MM.1S (cell line): ENCODE data around the gene MYLK.

ENCODE experiments used
- CTCF ChIP-seq: fragments of 300-600 bp; sonication (generic); IDR thresholded peaks from 2 replicates; pipeline ENCODE4 v1.5.1; 2016; ENCODE audit warnings: antibody characterized with exemption, low read length, mixed read lengths
- EZH2 ChIP-seq: fragments of 300-600 bp; sonication (generic); optimal IDR thresholded peaks from 2 replicates; pipeline ENCODE3; 2017; ENCODE audit warnings: low read depth, mild to moderate bottlenecking, antibody characterized with exemption, low read length, mixed read lengths
- EZH2phosphoT487 ChIP-seq: fragments of 300-600 bp; sonication (generic); IDR thresholded peaks from 2 replicates; pipeline ENCODE4 v1.6.1; 2018; ENCODE audit warnings: antibody characterized with exemption, low read length

GRCh38 chr3:123683505-123684154, 200.5 kb downstream of the MYLK start:
- TF ChIP-seq CTCF (no peak), EZH2phosphoT487 (no peak), EZH2 (no peak)
